Kidney (tissue), 14 donors: ENCODE data around the gene KCNN1. TPM values are rescaled to one million over a fixed set of nuclear protein-coding genes. Genes with fewer than 3 reads are reported as not detected.
A peak's percentile ranks its signal among the peaks of the same experiment; 100 is the strongest.

Experiments used
- DNase-seq, 5 donors: peaks; one replicate each; pipeline ENCODE4 v3.0.0-alpha.2; 2013 to 2020
- FAIRE-seq: peaks from 2 replicates; lab custom pipeline; 2012; peaks lifted over from hg19 to GRCh38; lab: Jason Lieb, UNC
- H3K27ac ChIP-seq, 2 donors: one replicate each; pipeline ENCODE4 v1.7.0; 2013; ENCODE audit warnings: low read depth in 2 of 2, low read length in 2 of 2, inconsistent platforms in 1 of 2
- H3K27me3 ChIP-seq: one replicate; pipeline ENCODE4 v1.7.1; 2013; ENCODE audit warnings: low read length, inconsistent platforms; ENCODE audit not compliant: control insufficient read depth, insufficient read depth
- H3K36me3 ChIP-seq, 3 donors: one replicate each; pipeline versions ENCODE4 v1.7.0 to v1.7.1; 2013; ENCODE audit warnings: low read length in 3 of 3, control low read depth in 1 of 3, inconsistent platforms in 1 of 3; ENCODE audit not compliant: insufficient read depth in 3 of 3, control insufficient read depth in 2 of 3
- H3K4me1 ChIP-seq, 3 donors: one replicate each; pipeline versions ENCODE4 v1.7.0 to v1.7.1; 2013; ENCODE audit warnings: low read length in 3 of 3, inconsistent platforms in 1 of 3, low read depth in 1 of 3; ENCODE audit not compliant: control insufficient read depth in 2 of 3, insufficient read depth in 2 of 3
- H3K4me3 ChIP-seq, 3 donors: one replicate each; pipeline versions ENCODE4 v1.7.0 to v1.8.1; 2013; ENCODE audit warnings: low read length in 3 of 3, control low read depth in 1 of 3, inconsistent platforms in 1 of 3
- H3K9ac ChIP-seq, 3 donors: one replicate each; pipeline versions ENCODE4 v1.7.0 to v1.7.1; 2013; ENCODE audit warnings: low read length in 3 of 3, control low read depth in 1 of 3, inconsistent platforms in 1 of 3
- H3K9me3 ChIP-seq, 3 donors: one replicate each; pipeline versions ENCODE4 v1.7.0 to v1.7.1; 2013; ENCODE audit warnings: low read length in 3 of 3, control low read depth in 1 of 3, inconsistent platforms in 1 of 3; ENCODE audit not compliant: control insufficient read depth in 2 of 3, insufficient read depth in 1 of 3
- intact Hi-C: fragments of 100-400 bp; cut with DNase I; formaldehyde crosslinking; loops from one replicate; pipeline ENCODE4 v1.11.1; 2022
- polyA plus RNA-seq: library from polyadenylated mRNA; stranded (reverse); fragments of 350-450 nt; fragmentation: Illumina TruSeq; extraction: RNeasy Lipid Tissue Mini Kit (QIAGEN cat#74804); gene quantifications from one replicate; pipeline ENCODE4 v1.2.3, GENCODE V29; 2014; ENCODE audit warnings: low read depth, low replicate concordance; ENCODE audit not compliant: insufficient read depth
- total RNA-seq: library from RNA; stranded (reverse); fragmentation: NEBNext Ultra II Directional; extraction: Animal tissue kit (Norgen Biotek cat#: 25700); gene quantifications from one replicate; pipeline ENCODE4 v1.2.1, GENCODE V29; 2021
- TF ChIP-seq, protein P1 (sequence below): IDR thresholded peaks from 3 replicates; pipeline ENCODE4 v1.5.1; 2012; ENCODE audit warnings: mild to moderate bottlenecking, moderate library complexity, borderline replicate concordance; ENCODE audit not compliant: insufficient read depth; ENCODE audit errors: extremely low read depth
- donor health status: control.
- donor health status: control.
- donor health status: control.
- donor health status: control.
- donor health status: control.
- donor health status: DM: yes; HTN: yes; CAD: no.
- donor health status: Normal renal cell carcinoma (clear cell type).

Gene KCNN1
- total and polyA plus RNA-seq, 2 donors from 2014 or later, result 0.19 to 0.37 TPM

DNA sequence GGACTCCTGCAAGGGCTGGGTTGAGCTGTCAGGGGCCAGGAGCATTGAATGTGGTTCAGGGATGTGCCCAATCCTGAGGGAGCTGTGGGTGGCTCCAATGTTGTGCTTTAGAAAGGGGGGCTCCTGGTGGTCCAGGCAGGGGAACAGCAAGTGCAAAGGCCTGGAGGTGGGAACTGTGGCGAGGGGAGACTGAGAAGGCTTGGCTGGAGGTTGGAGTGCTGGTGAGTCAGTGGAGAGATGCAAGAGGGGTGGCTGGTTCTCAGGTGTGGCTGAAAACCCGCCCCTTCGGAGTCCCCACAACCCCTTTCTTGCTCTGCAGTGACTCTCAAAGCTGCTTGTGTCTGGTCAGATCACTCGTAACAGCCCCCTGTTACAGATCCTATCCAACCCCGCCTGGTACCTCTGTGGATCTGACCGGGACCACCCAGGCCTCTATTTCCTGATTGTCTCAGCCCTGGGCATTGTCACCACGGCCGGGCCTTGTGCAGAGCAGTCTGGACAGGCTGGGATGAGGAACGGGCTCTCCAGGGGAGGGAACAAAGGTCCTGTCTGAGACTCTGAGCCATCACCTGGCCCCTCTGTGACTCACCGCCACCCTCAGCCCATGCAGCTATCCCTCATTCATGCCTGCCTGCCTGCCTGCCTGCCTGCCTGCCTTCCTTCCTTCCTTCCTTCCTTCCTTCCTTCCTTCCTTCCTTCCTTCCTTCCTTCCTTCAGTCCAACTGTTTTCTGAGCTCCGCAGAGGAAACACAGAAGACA lies 1.4 kb upstream of the KCNN1 start:
- no peaks in the 10 kb centered on the region for H3K27me3 ChIP-seq
- H3K9me3 ChIP-seq, result no peaks in the 10 kb centered on the region
- H3K36me3 ChIP-seq, result no peaks in the 10 kb centered on the region
- intact Hi-C loops, result no loop called here
- FAIRE-seq (no peak), DNase-seq (no peak)
- H3K27ac ChIP-seq, result no peak overlapping the region
- TF ChIP-seq, protein P1, sequence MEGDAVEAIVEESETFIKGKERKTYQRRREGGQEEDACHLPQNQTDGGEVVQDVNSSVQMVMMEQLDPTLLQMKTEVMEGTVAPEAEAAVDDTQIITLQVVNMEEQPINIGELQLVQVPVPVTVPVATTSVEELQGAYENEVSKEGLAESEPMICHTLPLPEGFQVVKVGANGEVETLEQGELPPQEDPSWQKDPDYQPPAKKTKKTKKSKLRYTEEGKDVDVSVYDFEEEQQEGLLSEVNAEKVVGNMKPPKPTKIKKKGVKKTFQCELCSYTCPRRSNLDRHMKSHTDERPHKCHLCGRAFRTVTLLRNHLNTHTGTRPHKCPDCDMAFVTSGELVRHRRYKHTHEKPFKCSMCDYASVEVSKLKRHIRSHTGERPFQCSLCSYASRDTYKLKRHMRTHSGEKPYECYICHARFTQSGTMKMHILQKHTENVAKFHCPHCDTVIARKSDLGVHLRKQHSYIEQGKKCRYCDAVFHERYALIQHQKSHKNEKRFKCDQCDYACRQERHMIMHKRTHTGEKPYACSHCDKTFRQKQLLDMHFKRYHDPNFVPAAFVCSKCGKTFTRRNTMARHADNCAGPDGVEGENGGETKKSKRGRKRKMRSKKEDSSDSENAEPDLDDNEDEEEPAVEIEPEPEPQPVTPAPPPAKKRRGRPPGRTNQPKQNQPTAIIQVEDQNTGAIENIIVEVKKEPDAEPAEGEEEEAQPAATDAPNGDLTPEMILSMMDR, result no peak
- no peak overlapping the region for H3K4me3 ChIP-seq
- peaks cover 0 to 4% (median 0%) of the 10 kb centered on the region in 3 donors for H3K4me1 ChIP-seq
- H3K9ac ChIP-seq, result no peak overlapping the region

DNA sequence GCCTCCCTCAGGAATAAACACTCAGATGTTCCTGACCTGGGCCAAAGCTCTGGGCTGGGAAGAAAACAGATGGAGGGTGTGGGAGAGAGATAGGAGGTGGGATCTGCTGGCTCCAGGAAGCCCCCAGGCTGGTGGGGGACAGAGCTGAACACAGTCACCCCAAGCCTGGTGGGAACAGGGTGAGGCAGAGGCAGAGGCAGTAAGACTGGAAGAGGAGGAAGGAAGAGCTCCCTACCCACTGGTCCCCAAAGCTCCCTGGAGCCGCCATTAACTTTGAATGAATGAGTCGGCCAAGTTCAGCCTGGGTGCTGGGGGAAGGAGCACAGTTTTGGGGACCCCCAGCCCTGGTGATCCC lies 801 bp upstream of the KCNN1 start:
- Histone ChIP-seq H3K4me1 (peaks cover 0 to 4% (median 0%) of the 10 kb centered on the region in 3 donors), H3K9me3 (no peaks in the 10 kb centered on the region), H3K4me3 (no peak overlapping the region), H3K27ac (no peak overlapping the region), H3K36me3 (no peaks in the 10 kb centered on the region), H3K9ac (no peak overlapping the region), H3K27me3 (no peaks in the 10 kb centered on the region)
- FAIRE-seq, result no peak
- TF ChIP-seq, protein P1, result no peak
- no peak for DNase-seq
- intact Hi-C loops, result no loop called here

DNA sequence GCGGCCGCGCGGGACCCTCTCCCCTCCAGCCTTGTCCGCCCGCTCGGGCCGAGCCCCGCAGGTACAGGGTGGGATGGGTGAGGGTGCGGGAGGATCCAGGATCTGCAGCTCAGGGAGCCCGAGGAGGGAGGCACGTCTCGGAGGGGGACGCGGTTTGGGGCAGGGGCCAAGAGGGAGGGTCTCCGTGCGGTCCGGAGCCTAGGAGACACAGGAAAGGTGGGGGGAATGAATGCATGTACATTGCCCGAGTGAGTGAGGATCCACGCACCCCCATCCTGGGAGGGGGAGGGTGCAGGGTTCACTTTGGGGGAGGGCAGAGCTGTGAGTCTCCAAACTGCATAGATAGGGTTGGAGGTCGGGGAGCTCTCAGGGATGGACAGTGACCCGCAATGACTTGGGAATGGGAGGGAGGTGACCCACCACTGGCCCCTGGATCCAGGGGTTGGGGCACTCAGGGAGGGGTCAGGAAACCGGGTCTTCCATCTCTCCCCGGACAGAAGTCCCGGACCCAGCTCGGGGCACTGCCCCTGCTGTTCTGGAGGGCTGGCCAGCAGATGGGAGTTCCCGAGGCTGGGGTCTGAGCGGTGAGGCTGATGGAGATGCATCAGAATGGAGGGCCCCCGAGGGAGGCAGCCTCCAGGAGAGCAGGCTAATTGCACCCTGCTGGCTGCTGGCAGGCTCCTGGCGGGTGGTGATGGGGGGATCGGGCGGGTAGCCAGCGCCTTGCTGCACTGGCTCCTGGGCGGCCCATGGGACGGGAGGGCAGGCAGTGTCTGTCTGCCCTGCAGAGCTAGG lies 547 bp downstream of the KCNN1 start:
- H3K4me3 ChIP-seq, result peak overlapping the region in 2 of 3 donors; percentile 29 to 45
- FAIRE-seq (no peak), DNase-seq (peak in 1 of 5 donors; percentile 64)
- H3K27me3 ChIP-seq, result no peaks in the 10 kb centered on the region
- no peak overlapping the region for H3K27ac ChIP-seq
- no peak overlapping the region for H3K9ac ChIP-seq
- H3K9me3 ChIP-seq, result no peaks in the 10 kb centered on the region
- intact Hi-C loops, result no loop called here
- peaks cover 0 to 4% (median 0%) of the 10 kb centered on the region in 3 donors for H3K4me1 ChIP-seq
- TF ChIP-seq, protein P1, result no peak
- no peaks in the 10 kb centered on the region for H3K36me3 ChIP-seq
